OCI-LY3 (cell line): ENCODE data around the gene SMIM22.

Source experiments
- EZH2phosphoT487 ChIP-seq: fragments of 200-600 bp; shearing (Covaris generic); IDR thresholded peaks from 2 replicates; pipeline ENCODE4 v1.6.1; 2018; ENCODE audit warnings: antibody characterized with exemption, mixed run types, low read depth
- TF ChIP-seq, protein P1 (sequence below): fragments of 200-600, 300-600 bp; sonication (generic); IDR thresholded peaks from 2 replicates; pipeline ENCODE4 v1.5.1; 2014; ENCODE audit warnings: antibody characterized with exemption, low read length, low read depth

DNA sequence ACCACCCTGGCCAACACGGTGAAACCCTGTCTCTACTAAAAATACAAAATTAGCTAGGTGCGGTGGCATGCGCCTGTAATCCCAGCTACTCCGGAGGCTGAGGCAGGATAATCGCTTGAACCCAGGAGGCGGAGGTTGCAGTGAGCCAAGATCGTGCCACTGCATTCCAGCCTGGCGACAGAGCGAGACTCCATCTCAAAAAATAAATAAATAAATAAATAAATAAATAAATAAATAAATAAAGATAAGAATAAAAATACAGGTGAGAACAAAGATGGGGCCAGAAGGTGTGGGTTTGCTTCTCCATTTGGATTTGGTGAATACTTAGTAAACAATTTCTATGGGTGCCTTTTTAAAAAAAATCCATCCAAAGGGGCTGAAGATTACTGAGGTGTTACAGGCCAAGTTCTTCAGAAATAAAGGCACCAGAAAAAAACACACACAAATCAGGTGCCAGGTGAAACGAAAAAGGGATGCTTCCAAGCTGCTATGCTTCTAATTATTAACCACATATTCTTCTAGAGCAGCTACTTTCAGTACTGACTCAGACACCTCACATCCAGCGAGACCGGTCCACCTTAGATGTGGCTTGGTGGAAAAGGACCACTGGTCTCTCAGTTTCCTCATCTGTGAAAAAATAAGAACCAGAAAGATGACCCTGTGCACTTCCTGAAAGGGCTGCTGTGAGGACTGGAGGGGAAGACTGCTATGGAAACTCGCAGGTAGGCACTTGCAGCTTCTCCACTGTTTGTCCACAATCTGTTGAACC, 42.7 kb downstream of the SMIM22 start:
- TF ChIP-seq, protein P1, sequence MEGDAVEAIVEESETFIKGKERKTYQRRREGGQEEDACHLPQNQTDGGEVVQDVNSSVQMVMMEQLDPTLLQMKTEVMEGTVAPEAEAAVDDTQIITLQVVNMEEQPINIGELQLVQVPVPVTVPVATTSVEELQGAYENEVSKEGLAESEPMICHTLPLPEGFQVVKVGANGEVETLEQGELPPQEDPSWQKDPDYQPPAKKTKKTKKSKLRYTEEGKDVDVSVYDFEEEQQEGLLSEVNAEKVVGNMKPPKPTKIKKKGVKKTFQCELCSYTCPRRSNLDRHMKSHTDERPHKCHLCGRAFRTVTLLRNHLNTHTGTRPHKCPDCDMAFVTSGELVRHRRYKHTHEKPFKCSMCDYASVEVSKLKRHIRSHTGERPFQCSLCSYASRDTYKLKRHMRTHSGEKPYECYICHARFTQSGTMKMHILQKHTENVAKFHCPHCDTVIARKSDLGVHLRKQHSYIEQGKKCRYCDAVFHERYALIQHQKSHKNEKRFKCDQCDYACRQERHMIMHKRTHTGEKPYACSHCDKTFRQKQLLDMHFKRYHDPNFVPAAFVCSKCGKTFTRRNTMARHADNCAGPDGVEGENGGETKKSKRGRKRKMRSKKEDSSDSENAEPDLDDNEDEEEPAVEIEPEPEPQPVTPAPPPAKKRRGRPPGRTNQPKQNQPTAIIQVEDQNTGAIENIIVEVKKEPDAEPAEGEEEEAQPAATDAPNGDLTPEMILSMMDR: no peak
- TF ChIP-seq EZH2phosphoT487: no peak
